EL (cell line): ENCODE results near the gene OR2D3.
"Not testable (repeated sequence)": the region's sequence is repeated elsewhere in the genome, so short reads cannot be mapped to it uniquely, and the experiment has no call there.

ENCODE experiments used
- DNase-seq: peaks from one replicate; pipeline ENCODE4 v3.0.0-alpha.2; 2016

The OR2D3 gene

GRCh38 chr11:6931146-6931713, 10.4 kb downstream of the OR2D3 start:
- no peak for DNase-seq

DNA sequence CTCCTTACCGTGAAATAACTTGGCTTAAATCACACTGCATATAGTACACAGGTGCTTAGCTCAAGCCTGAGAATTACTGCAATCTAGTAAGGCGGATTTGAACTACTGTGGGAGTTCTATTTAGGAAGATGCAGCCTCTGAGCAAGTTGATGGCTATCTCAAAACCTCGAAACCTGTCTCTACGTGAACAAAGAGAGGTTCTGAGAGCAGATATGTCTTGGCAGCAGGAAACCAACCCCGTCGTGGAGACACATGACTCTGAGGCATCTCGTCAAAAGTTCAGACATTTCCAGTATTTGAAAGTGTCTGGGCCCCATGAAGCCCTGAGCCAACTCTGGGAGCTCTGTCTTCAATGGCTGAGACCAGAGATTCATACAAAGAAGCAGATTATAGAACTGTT, 11.3 kb downstream of the OR2D3 start:
- DNase-seq: no peak

DNA sequence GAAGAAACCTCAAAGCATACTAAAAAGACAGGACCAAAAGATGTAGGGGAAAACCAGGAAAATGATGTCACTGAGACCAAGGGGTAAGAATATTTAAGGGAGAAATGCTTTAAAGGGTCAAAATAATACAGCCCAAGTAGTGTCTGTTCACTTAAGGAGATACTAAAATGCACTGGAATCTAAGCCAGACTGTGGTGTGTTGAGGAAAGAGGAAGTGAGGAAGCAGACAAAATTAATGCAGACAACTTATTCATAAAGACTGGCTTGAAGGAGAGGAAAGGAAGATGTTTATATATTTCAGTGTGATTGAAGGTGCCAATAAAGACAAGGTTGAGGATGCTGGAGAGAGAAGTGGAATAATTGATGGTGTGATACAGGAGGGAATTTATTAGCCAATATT, 21.2 kb downstream of the OR2D3 start:
- no peak for DNase-seq

DNA sequence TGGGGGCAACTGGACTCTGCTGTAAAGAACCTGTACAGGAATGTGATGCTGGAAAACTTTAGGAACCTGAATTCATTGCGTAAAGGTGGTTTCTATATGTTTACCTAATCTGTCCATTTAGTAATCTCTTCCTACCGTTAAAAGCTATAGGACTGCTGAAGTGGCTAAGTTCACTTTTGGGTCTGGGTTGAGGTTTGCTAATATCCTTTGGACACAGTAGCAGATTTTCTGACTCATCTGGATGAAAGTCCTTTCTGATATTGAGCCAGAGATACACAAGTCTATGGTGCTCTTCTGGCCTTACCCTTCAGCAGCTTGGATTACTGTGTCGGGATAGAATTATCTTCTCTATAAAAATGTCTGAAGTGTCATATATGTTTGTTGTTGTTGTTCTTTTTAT, 22.3 kb downstream of the OR2D3 start:
- no peak for DNase-seq

DNA sequence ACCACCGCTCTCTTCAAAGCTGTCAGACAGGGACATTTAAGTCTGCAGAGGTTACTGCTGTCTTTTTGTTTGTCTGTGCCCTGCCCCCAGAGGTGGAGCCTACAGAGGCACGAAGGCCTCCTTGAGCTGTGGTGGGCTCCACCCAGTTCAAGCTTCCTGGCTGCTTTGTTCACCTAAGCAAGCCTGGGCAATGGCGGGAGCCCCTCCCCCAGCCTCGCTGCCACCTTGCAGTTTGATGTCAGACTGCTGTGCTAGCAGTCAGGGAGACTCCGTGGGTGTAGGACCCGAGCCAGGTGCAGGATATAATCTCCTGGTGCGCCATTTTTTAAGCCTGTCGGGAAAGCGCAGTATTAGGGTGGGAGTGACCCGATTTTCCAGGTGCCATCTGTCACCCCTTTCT, 33.4 kb downstream of the OR2D3 start:
- DNase-seq: not testable (repeated sequence)

- DNase-seq: no peak
Observed at GRCh38 chr11:6962141-6962540, 41.3 kb downstream of the OR2D3 start.

GRCh38 chr11:6962673-6963072, 41.9 kb downstream of the OR2D3 start:
- DNase-seq: no peak

GRCh38 chr11:6968816-6969215, 48.0 kb downstream of the OR2D3 start:
- peak; percentile 56 for DNase-seq

DNA sequence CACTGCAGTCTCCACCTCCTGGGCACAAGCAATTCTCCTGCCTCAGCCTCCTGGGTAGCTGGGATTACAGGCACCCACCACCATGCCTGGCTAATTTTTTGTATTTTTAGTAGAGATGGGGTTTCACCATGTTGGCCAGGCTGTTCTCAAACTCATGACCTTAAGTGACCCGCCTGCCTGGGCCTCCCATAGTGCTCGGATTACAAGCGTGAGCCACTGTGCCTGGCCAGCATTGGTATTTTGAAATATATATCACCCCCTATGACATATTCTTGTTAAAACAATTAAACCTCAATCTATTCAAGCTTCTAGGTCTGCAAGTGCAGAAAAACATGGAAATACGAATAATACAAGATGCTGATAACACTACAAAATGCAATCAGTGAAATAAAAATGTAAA, 49.1 kb downstream of the OR2D3 start:
- not testable (repeated sequence) for DNase-seq
